Transverse colon (tissue), 3 donors: ENCODE measurements around the gene CTDP1.

Experiments used
- EP300 ChIP-seq: sonication (generic); formaldehyde crosslinking; IDR thresholded peaks from one replicate; pipeline ENCODE4 v1.6.1; 2017; ENCODE audit warnings: antibody characterized with exemption, low read depth
- POLR2A ChIP-seq: fragments of 450-650 bp; IDR thresholded peaks from one replicate; pipeline ENCODE4 v1.6.1; 2016; ENCODE audit warnings: antibody characterized with exemption, mild to moderate bottlenecking, moderate library complexity
- TF ChIP-seq, protein P1 (sequence below), 5 experiments: fragments of 200-600 bp in 3 of 5; fragments of 450-650 bp in 2 of 5; sonication (generic) in 3 of 5; IDR thresholded peaks; 1 replicate in 2 of 5; 2 replicates in 3 of 5; pipeline ENCODE4 v1.5.1; 2016 to 2017; ENCODE audit warnings: antibody characterized with exemption in 5 of 5, inconsistent platforms in 3 of 5, mild to moderate bottlenecking in 2 of 5, moderate library complexity in 1 of 5

- TF ChIP-seq EP300: no peak
- no peak for TF ChIP-seq POLR2A
- TF ChIP-seq, protein P1, sequence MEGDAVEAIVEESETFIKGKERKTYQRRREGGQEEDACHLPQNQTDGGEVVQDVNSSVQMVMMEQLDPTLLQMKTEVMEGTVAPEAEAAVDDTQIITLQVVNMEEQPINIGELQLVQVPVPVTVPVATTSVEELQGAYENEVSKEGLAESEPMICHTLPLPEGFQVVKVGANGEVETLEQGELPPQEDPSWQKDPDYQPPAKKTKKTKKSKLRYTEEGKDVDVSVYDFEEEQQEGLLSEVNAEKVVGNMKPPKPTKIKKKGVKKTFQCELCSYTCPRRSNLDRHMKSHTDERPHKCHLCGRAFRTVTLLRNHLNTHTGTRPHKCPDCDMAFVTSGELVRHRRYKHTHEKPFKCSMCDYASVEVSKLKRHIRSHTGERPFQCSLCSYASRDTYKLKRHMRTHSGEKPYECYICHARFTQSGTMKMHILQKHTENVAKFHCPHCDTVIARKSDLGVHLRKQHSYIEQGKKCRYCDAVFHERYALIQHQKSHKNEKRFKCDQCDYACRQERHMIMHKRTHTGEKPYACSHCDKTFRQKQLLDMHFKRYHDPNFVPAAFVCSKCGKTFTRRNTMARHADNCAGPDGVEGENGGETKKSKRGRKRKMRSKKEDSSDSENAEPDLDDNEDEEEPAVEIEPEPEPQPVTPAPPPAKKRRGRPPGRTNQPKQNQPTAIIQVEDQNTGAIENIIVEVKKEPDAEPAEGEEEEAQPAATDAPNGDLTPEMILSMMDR (IDR thresholded peaks at IDR 0.05): no peak
These were observed 6.4 kb downstream of the CTDP1 start for GRCh38 chr18:79685971-79686370.
